CD14-positive monocyte (primary cell): ENCODE data around the gene CACNB4. TPM values are rescaled to one million over a fixed set of nuclear protein-coding genes. Genes with fewer than 3 reads are reported as not detected.

ENCODE experiments used
- DNase-seq, 3 donors: peaks; one replicate each; pipeline ENCODE4 v3.0.0-alpha.2; 2011 to 2022
- H2AFZ ChIP-seq: 2 replicates; pipeline ENCODE4 v1.6.0; 2012; ENCODE audit warnings: mild to moderate bottlenecking, low read depth, low read length, inconsistent platforms; ENCODE audit not compliant: insufficient read depth, poor library complexity, severe bottlenecking
- H3K27ac ChIP-seq, 2 donors: 1 replicate in 1 of 2; 2 replicates in 1 of 2; pipeline ENCODE4 v1.5.1; 2012 to 2013; ENCODE audit warnings: low read length in 2 of 2, control low read depth in 1 of 2, inconsistent platforms in 1 of 2, low read depth in 1 of 2, mild to moderate bottlenecking in 1 of 2
- H3K27me3 ChIP-seq, 2 donors: one replicate each; pipeline versions ENCODE4 v1.6.0 to v1.6.1; 2011 to 2013; ENCODE audit warnings: low read length in 2 of 2; ENCODE audit not compliant: control insufficient read depth in 2 of 2, insufficient read depth in 2 of 2
- H3K36me3 ChIP-seq, 2 donors: replicated peaks in 1 of 2; 1 replicate in 1 of 2; 2 replicates in 1 of 2; pipeline versions ENCODE4 v1.5.1 to v1.6.1; 2012 to 2013; ENCODE audit warnings: low read length in 2 of 2, control low read depth in 1 of 2, inconsistent platforms in 1 of 2, mild to moderate bottlenecking in 1 of 2; ENCODE audit not compliant: insufficient read depth in 2 of 2, control insufficient read depth in 1 of 2
- H3K4me1 ChIP-seq, 2 donors: 1 replicate in 1 of 2; 2 replicates in 1 of 2; pipeline versions ENCODE4 v1.5.1 to v1.6.1; 2012 to 2013; ENCODE audit warnings: low read length in 2 of 2, control low read depth in 1 of 2, inconsistent platforms in 1 of 2, mild to moderate bottlenecking in 1 of 2, moderate library complexity in 1 of 2; ENCODE audit not compliant: insufficient read depth in 2 of 2, control insufficient read depth in 1 of 2
- H3K4me2 ChIP-seq: replicated peaks from 2 replicates; pipeline ENCODE3; 2012; ENCODE audit warnings: low read length, moderate library complexity, mild to moderate bottlenecking; ENCODE audit not compliant: poor library complexity, severe bottlenecking; ENCODE audit errors: extremely low read depth
- H3K4me3 ChIP-seq, 3 experiments: fragments of 200-600 bp in 1 of 3; sonication (generic) in 1 of 3; replicated peaks in 1 of 3; 1 replicate in 2 of 3; 2 replicates in 1 of 3; pipeline ENCODE4 v1.5.1; 2011 to 2013; ENCODE audit warnings: low read length in 3 of 3, mild to moderate bottlenecking in 3 of 3, control low read depth in 2 of 3, low read depth in 2 of 3, inconsistent platforms in 1 of 3, moderate library complexity in 1 of 3
- H3K79me2 ChIP-seq: 2 replicates; pipeline ENCODE4 v1.6.0; 2012; ENCODE audit warnings: mild to moderate bottlenecking, control low read depth, inconsistent platforms, low read length, moderate library complexity; ENCODE audit not compliant: insufficient read depth
- H3K9ac ChIP-seq: 2 replicates; pipeline ENCODE4 v1.6.0; 2017; ENCODE audit warnings: low read length, mild to moderate bottlenecking; ENCODE audit not compliant: insufficient read depth, poor library complexity, severe bottlenecking
- H3K9me3 ChIP-seq, 2 donors: replicated peaks in 1 of 2; 1 replicate in 1 of 2; 2 replicates in 1 of 2; pipeline versions ENCODE4 v1.5.1 to v1.6.1; 2012 to 2013; ENCODE audit warnings: low read length in 2 of 2, control low read depth in 1 of 2; ENCODE audit not compliant: control insufficient read depth in 1 of 2, insufficient read depth in 1 of 2
- H4K20me1 ChIP-seq: 2 replicates; pipeline ENCODE4 v1.6.0; 2012; ENCODE audit warnings: mild to moderate bottlenecking, low read length, control low read depth, moderate library complexity; ENCODE audit not compliant: insufficient read depth
- H3K27ac Mint-ChIP-seq, 7 donors: one replicate each; pipeline ENCODE4 v1.8.0; 2020; ENCODE audit warnings: mild to moderate bottlenecking in 7 of 7, mixed read lengths in 7 of 7, moderate library complexity in 6 of 7, inconsistent platforms in 2 of 7
- H3K27me3 Mint-ChIP-seq, 3 donors: one replicate each; pipeline ENCODE4 v1.8.0; 2021 to 2022; ENCODE audit warnings: low read depth in 3 of 3, mild to moderate bottlenecking in 3 of 3, mixed read lengths in 3 of 3, moderate library complexity in 3 of 3, inconsistent platforms in 1 of 3
- H3K36me3 Mint-ChIP-seq, 2 donors: one replicate each; pipeline ENCODE4 v1.8.0; 2020; ENCODE audit warnings: mixed read lengths in 2 of 2, inconsistent platforms in 1 of 2, mild to moderate bottlenecking in 1 of 2
- H3K4me1 Mint-ChIP-seq: one replicate; pipeline ENCODE4 v1.8.0; 2020; ENCODE audit warnings: mild to moderate bottlenecking, mixed read lengths
- H3K4me3 Mint-ChIP-seq, 2 donors: one replicate each; pipeline ENCODE4 v1.8.0; 2020; ENCODE audit warnings: mild to moderate bottlenecking in 2 of 2, mixed read lengths in 2 of 2, moderate library complexity in 1 of 2
- H3K9me3 Mint-ChIP-seq, 7 donors: one replicate each; pipeline ENCODE4 v1.8.0; 2020 to 2022; ENCODE audit warnings: mixed read lengths in 7 of 7, mild to moderate bottlenecking in 6 of 7, moderate library complexity in 6 of 7, inconsistent platforms in 2 of 7
- WGBS: methylation state at CpG from one replicate; pipeline ENCODE4 v1.1.5; 2013; ENCODE audit warnings: missing lambda C conversion rate; ENCODE audit not compliant: insufficient coverage; 5-methylcytosine and 5-hydroxymethylcytosine counted together
- intact Hi-C, 2 donors: fragments of 100-400 bp; cut with micrococcal nuclease; formaldehyde crosslinking; loops; one replicate each; pipeline versions ENCODE4 v1.15.0 to v1.15.1; 2023
- polyA plus RNA-seq, 3 donors: library from polyadenylated mRNA; depleted of rRNA in 1 of 3; unstranded in 2 of 3; stranded (reverse) in 1 of 3; fragments of 300-500 nt in 2 of 3; fragments of >200 nt in 1 of 3; fragmentation: Illumina TruSeq in 2 of 3; gene quantifications; 1 replicate in 2 of 3; 2 replicates in 1 of 3; pipeline ENCODE4 v1.2.3, GENCODE V29; 2012 to 2021
- TF ChIP-seq, protein P1 (sequence below): fragments of 200-600 bp; IDR thresholded peaks from one replicate; pipeline ENCODE4 v1.8.0; 2022; ENCODE audit warnings: antibody characterized with exemption, mild to moderate bottlenecking

CACNB4 gene
- polyA plus RNA-seq, 3 donors: 0.44 to 1.9 (median 1.1) TPM

- H3K9me3 Mint-ChIP-seq: peaks cover 0 to 5% (median 0%) of the 10 kb centered on the region in 7 donors
- peaks cover 5 to 10% (median 8%) of the 10 kb centered on the region in 3 donors for H3K27me3 Mint-ChIP-seq
- DNase-seq: no peak
- H3K36me3 ChIP-seq: no peaks in the 10 kb centered on the region
- no peaks in the 10 kb centered on the region for H3K9me3 ChIP-seq
- H3K27ac Mint-ChIP-seq: no peak overlapping the region
- H3K4me1 ChIP-seq: no peaks in the 10 kb centered on the region
- H3K27ac ChIP-seq: no peak overlapping the region
- intact Hi-C loops: no loop called here
- no peaks in the 10 kb centered on the region for H3K4me1 Mint-ChIP-seq
- H3K4me2 ChIP-seq: no peak overlapping the region
- WGBS: no CpG with 5 or more reads among the region's 4 CpGs
- no peak overlapping the region for H3K4me3 Mint-ChIP-seq
- H3K79me2 ChIP-seq: no peaks in the 10 kb centered on the region
- H3K36me3 Mint-ChIP-seq: no peaks in the 10 kb centered on the region
- TF ChIP-seq, protein P1, sequence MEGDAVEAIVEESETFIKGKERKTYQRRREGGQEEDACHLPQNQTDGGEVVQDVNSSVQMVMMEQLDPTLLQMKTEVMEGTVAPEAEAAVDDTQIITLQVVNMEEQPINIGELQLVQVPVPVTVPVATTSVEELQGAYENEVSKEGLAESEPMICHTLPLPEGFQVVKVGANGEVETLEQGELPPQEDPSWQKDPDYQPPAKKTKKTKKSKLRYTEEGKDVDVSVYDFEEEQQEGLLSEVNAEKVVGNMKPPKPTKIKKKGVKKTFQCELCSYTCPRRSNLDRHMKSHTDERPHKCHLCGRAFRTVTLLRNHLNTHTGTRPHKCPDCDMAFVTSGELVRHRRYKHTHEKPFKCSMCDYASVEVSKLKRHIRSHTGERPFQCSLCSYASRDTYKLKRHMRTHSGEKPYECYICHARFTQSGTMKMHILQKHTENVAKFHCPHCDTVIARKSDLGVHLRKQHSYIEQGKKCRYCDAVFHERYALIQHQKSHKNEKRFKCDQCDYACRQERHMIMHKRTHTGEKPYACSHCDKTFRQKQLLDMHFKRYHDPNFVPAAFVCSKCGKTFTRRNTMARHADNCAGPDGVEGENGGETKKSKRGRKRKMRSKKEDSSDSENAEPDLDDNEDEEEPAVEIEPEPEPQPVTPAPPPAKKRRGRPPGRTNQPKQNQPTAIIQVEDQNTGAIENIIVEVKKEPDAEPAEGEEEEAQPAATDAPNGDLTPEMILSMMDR: no peak
- no peak overlapping the region for H3K9ac ChIP-seq
- H3K4me3 ChIP-seq: no peak overlapping the region
- no peak overlapping the region for H2AFZ ChIP-seq
- H3K27me3 ChIP-seq: no peaks in the 10 kb centered on the region
- H4K20me1 ChIP-seq: no peaks in the 10 kb centered on the region
Observed at GRCh38 chr2:152106464-152106863, 7.6 kb upstream of the CACNB4 start.

GRCh38 chr2:152103271-152103670 lies 4.4 kb upstream of the CACNB4 start:
- H3K27ac ChIP-seq: no peak overlapping the region
- no peak overlapping the region for H3K4me3 ChIP-seq
- no peaks in the 10 kb centered on the region for H4K20me1 ChIP-seq
- H3K4me2 ChIP-seq: no peak overlapping the region
- TF ChIP-seq, protein P1: no peak
- H3K79me2 ChIP-seq: no peaks in the 10 kb centered on the region
- H2AFZ ChIP-seq: no peak overlapping the region
- peaks cover 15 to 24% of the 10 kb centered on the region in 2 donors for H3K27me3 ChIP-seq
- intact Hi-C loops: no loop called here
- no peak overlapping the region for H3K4me3 Mint-ChIP-seq
- H3K36me3 Mint-ChIP-seq: peaks cover 5 to 8% of the 10 kb centered on the region in 2 donors
- H3K4me1 Mint-ChIP-seq: peaks cover 8% of the 10 kb centered on the region
- no peaks in the 10 kb centered on the region for H3K36me3 ChIP-seq
- H3K9me3 Mint-ChIP-seq: peaks cover 0 to 12% (median 3%) of the 10 kb centered on the region in 7 donors
- WGBS: no CpG with 5 or more reads among the region's 3 CpGs
- no peak overlapping the region for H3K9ac ChIP-seq
- H3K27me3 Mint-ChIP-seq: peaks cover 17 to 30% (median 23%) of the 10 kb centered on the region in 3 donors
- no peak for DNase-seq
- no peak overlapping the region for H3K27ac Mint-ChIP-seq
- H3K9me3 ChIP-seq: no peaks in the 10 kb centered on the region
- peaks cover 7 to 13% of the 10 kb centered on the region in 2 donors for H3K4me1 ChIP-seq
